ENCODE measurements around the gene HTR3C.
"Not testable (repeated sequence)": the region's sequence is repeated elsewhere in the genome, so short reads cannot be mapped to it uniquely, and the experiment has no call there.

HTR3C gene

GRCh38 chr3:184022323-184022722 lies 30.5 kb upstream of the HTR3C start:
- peak; percentile 36; the same call in 1 of the 2 replicates for TF ChIP-seq POLR2AphosphoS5 (IDR thresholded peaks at IDR 0.05; ENCODE audit: low read depth)
- TF ChIP-seq SPI1 (IDR thresholded peaks at IDR 0.05; ENCODE audit: borderline replicate concordance, low read depth), result peak; percentile 21; the same call in 1 of the 2 replicates
- TF ChIP-seq REST (IDR thresholded peaks at IDR 0.05; ENCODE audit: insufficient replicate concordance, low read depth), result no peak
- peak; percentile 52; the same call in 1 of the 2 replicates for TF ChIP-seq GABPA (IDR thresholded peaks at IDR 0.05; ENCODE audit: low read depth)
- no peak for TF ChIP-seq CTCF (IDR thresholded peaks at IDR 0.05; ENCODE audit: insufficient read depth, low read length)
- Histone ChIP-seq H3K27me3 (ENCODE audit: insufficient read depth, poor library complexity, severe bottlenecking) (no peaks in the 10 kb centered on the region), H3K27ac (replicated peaks) (peak overlapping the region; percentile 69), H3K4me3 (replicated peaks; ENCODE audit: insufficient read depth, low read length) (0 out of 2 replicates have a peak overlapping the region, but pooled peaks have one; percentile 3)
- peak in 1 of 2 experiments; percentile 53 for DNase-seq (ENCODE audit: low read depth in 1 of 2, low spot score in 1 of 2)

GRCh38 chr3:184025256-184025655 lies 27.6 kb upstream of the HTR3C start:
- H3K27me3 ChIP-seq (ENCODE audit: insufficient read depth, poor library complexity, severe bottlenecking); DNase-seq (ENCODE audit: low read depth in 1 of 2, low spot score in 1 of 2): not testable (repeated sequence)

GRCh38 chr3:184028275-184028890 lies 24.5 kb upstream of the HTR3C start:
- not testable (repeated sequence) for DNase-seq (ENCODE audit: low read depth in 1 of 2, low spot score in 1 of 2); H3K4me3 ChIP-seq (replicated peaks; ENCODE audit: insufficient read depth, low read length); H3K27me3 ChIP-seq (ENCODE audit: insufficient read depth, poor library complexity, severe bottlenecking); H3K27ac ChIP-seq (replicated peaks)

More at GRCh38 chr3:184025256-184025655, 27.6 kb upstream of the HTR3C start:
- not testable (repeated sequence) for H3K27ac ChIP-seq (replicated peaks); H3K4me3 ChIP-seq (replicated peaks; ENCODE audit: insufficient read depth, low read length)

GRCh38 chr3:184029443-184029842 lies 23.4 kb upstream of the HTR3C start:
- DNase-seq (ENCODE audit: low read depth in 1 of 2, low spot score in 1 of 2), result no peak
- Histone ChIP-seq H3K27me3 (ENCODE audit: insufficient read depth, poor library complexity, severe bottlenecking) (no peaks in the 10 kb centered on the region), H3K27ac (replicated peaks) (no peak overlapping the region), H3K4me3 (replicated peaks; ENCODE audit: insufficient read depth, low read length) (no peak overlapping the region)
- TF ChIP-seq SPI1 (IDR thresholded peaks at IDR 0.05; ENCODE audit: borderline replicate concordance, low read depth) (no peak), REST (IDR thresholded peaks at IDR 0.05; ENCODE audit: insufficient replicate concordance, low read depth) (no peak), POLR2AphosphoS5 (IDR thresholded peaks at IDR 0.05; ENCODE audit: low read depth) (no peak), CTCF (IDR thresholded peaks at IDR 0.05; ENCODE audit: insufficient read depth, low read length) (no peak), GABPA (IDR thresholded peaks at IDR 0.05; ENCODE audit: low read depth) (no peak)

GRCh38 chr3:184030536-184030935 lies 22.3 kb upstream of the HTR3C start:
- H3K27ac ChIP-seq (replicated peaks), result no peak overlapping the region
- H3K27me3 ChIP-seq (ENCODE audit: insufficient read depth, poor library complexity, severe bottlenecking), result no peaks in the 10 kb centered on the region
- TF ChIP-seq REST (IDR thresholded peaks at IDR 0.05; ENCODE audit: insufficient replicate concordance, low read depth) (no peak), SPI1 (IDR thresholded peaks at IDR 0.05; ENCODE audit: borderline replicate concordance, low read depth) (no peak), CTCF (IDR thresholded peaks at IDR 0.05; ENCODE audit: insufficient read depth, low read length) (no peak), GABPA (IDR thresholded peaks at IDR 0.05; ENCODE audit: low read depth) (no peak), POLR2AphosphoS5 (IDR thresholded peaks at IDR 0.05; ENCODE audit: low read depth) (no peak)
- DNase-seq (ENCODE audit: low read depth in 1 of 2, low spot score in 1 of 2), result no peak
- no peak overlapping the region for H3K4me3 ChIP-seq (replicated peaks; ENCODE audit: insufficient read depth, low read length)
